Inferior parietal cortex (tissue), 1 donor: ENCODE data around the gene FBXL7.

ENCODE experiments used
- DNase-seq: peaks from one replicate; pipeline ENCODE4 v3.0.0-alpha.2; 2016; ENCODE audit errors: extremely low spot score

The FBXL7 gene

DNA sequence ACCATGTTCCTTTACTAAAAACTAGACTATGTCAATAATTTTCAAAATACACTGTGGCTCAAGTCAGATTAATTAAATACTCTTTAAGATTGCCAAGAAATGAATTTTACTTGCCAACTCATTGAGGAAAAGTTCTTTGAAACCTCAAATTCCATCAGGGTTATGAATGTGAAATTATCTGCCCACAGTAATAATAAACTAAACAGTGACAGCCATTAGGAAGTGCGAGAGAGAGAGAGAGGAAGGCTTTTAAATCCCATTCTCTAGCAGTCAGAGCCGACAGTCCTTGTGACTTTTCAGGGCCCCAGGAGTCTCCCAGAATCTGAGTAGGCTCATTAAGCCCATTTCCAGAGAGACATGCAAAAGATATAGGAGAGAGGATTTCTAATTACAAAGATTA is 443.5 kb downstream of the FBXL7 start:
- DNase-seq = no peak

DNA sequence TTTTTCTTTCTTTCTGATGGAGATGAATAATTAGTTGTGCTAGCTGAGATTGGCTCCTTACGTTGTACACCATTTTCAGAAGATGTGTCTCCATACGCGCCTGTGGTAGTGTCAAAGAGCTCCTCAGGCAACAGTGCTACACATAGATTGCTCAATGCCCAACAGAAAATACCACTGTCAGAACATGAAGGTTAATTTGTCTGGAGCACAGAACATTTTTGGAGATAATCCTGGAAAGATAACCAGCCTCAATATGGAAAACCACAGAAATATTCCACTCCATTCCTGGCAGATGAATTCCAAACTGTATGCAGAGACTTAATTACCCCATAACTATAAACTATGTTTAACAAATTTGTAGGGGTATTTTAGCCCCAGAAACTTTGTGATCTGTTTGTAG is 446.0 kb downstream of the FBXL7 start:
- no peak for DNase-seq

GRCh38 chr5:15948190-15948589 is 448.2 kb downstream of the FBXL7 start:
- DNase-seq = no peak

DNA sequence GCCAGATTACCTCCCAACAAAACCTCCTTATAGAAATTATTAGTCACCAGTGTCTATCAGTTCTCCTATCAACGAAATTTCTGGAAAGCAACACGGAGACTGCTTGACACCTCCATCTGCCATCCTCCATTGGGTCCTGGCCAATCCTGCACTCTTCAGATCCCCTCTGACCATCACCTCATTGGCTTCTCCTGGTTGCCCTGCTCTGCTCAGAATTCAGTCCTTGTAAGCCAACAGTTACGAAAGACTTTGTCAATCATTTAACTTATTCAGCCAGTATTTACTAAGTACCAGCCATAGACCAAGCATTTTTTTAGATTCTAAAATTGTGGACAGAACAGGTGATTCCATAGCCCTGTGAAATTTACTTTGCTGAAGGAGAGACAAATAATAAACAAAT is 451.1 kb downstream of the FBXL7 start:
- no peak for DNase-seq

DNA sequence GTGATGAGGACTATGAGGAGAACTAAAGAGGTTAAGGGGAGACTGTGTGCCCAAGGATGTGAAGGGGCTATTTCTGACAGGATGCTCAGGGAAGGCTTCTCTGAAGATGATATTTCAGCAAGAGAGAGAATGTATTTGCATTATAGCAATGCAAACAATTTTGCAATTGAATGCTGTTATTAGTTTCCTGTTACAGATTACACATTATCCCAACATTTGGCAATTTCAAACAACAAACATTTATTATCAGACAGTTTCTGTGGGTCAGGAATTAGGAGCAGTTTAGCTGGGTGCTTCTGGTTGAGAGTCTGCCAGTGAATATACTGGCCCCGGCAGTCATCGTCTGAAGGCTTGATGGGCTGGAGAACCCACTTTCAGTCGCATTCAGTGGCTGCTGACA is 451.6 kb downstream of the FBXL7 start:
- DNase-seq = no peak

DNA sequence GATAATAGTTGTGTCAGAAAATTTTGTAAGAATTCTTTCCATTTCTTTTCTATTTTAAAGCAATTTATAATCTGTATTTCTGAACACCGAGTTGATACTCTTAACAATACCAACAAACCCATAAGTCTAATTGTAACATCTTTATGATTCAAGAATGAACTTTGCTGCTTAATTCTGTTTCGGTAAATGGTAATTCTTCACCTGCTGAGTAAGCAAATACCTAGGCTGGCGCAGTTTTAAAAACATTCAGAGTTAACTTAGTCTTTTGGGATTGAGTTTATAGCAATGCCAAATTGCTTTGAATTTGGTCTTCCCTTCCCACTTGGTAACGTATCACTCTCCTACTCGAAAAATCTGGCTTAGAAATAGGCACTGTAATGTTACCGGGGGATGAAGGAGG is 456.6 kb downstream of the FBXL7 start:
- DNase-seq = no peak

- DNase-seq = no peak
Measured at GRCh38 chr5:15957124-15957523, 457.1 kb downstream of the FBXL7 start.

DNA sequence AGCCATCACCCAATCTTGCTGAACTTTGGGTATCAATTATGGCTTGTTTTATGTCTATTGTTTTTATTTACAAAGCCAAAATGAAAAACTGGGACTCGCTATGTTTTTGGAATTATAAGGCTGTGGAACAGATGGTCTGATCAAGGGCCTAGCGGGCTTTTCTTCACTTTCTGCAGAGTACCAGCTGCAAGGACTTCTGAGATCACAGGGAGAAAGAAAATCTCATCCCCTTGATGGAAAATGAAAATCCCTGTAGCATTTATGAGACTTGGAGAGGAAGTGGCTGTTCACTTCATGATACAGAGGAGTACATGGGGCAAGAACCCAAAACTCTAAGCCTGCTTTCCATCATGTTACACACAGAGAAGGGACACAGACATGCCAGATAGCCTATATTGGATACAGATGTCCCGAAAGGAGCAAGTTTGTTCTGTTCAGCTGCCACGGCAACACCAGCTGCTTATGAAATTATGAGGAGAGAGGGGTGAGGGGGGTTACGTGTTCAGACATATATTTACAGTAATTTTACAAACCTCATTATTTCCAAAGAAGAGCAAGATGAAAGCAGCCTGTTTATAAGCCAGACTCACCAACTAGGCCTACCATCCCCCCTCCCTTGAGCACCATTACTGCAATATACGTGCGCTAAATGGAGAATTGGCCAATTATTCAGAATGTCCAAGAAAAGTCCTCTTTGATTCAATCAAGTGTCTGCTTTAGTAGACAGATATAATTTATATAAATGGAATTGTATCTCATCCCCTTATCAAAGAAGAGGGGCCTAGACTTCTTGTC is 459.6 kb downstream of the FBXL7 start:
- DNase-seq = no peak

DNA sequence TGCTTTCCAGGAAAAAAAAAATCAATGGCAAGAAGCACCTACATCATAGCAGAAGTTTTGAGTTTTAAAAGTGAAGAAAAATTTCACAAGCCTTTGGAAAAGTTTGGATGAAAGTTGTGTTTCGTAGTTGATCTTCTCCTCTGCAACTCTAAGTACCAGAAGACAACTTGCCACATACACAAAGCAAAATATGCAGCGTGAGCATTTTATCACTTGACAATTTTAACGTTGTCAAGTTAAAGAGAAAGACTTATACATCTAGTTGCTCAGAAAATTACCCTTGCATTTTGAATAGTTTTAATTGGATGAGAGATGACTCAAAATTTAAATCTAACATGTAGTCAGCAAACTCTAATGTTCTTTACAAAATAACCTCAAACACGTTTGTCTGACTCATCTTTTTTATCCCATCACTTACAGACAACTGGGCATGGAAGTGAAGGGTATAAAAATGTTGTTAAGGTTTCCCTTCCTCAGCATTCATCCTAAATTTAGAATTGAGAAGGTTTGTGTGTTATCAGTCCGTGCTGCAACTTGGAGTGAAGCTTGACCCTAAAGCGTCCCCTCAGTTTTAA is 466.2 kb downstream of the FBXL7 start:
- DNase-seq = no peak

GRCh38 chr5:15966651-15967050 is 466.7 kb downstream of the FBXL7 start:
- DNase-seq = no peak

GRCh38 chr5:15968993-15969392 is 469.0 kb downstream of the FBXL7 start:
- DNase-seq = no peak

DNA sequence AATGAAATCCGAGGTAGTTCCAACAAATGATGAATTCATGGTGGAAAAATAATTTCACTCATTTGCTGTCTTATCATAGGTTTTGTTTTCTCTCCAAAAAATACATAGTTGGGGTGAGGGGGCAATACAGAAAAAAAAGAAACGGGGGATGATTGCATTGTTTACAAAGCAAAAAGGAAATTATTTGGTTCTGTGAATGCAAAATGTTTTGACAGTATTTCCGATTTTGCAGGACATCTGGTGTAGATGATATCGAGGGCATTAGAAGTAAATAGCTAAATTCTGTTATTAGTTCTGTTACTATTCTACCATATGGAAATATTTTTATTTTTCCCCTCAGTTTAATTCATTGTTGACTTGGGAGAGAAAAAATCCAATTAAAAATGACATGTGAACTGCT is 477.9 kb downstream of the FBXL7 start:
- DNase-seq = no peak

DNA sequence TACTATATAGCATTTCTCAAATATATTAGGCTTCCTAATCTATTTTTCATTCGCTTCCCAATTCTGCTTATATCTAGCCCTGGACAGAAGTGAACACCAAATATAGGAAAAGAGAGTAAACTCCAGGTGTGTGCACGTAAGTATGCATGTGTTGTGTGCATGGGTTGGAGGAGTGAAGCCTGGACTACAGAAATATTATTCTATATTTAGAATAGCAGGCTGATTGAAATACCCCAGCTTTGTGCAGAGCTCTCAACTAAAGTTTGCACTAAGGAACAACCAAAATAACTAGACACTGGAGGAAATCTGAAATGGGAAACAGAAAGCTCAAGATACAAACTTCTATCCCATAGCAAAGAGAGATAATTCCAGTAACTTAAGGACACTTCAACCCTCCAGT is 480.9 kb downstream of the FBXL7 start:
- no peak for DNase-seq

GRCh38 chr5:15983392-15983791 is 483.4 kb downstream of the FBXL7 start:
- DNase-seq = no peak
